Endothelial cell of umbilical vein (primary cell): ENCODE data around the gene ACOT2. TPM values are rescaled to one million over a fixed set of nuclear protein-coding genes. Genes with fewer than 3 reads are reported as not detected.
"Not testable (repeated sequence)": the region's sequence is repeated elsewhere in the genome, so short reads cannot be mapped to it uniquely, and the experiment has no call there.

Experiments used
- BruUV-seq: library from RNA; stranded (reverse); fragments of 400-500 nt; replicated peaks from 2 replicates; lab custom pipeline; 2021; lab: Mats Ljungman, UMichigan
- CTCF ChIA-PET: fragments of 300-600, 350-600 bp; sonication (Branson Sonifier 250); formaldehyde crosslinking; loops from one replicate; lab custom pipeline; 2021; ENCODE audit warnings: antibody characterized with exemption, inconsistent platforms; lab: Charles Lee
- POLR2A ChIA-PET: fragments of 300-600, 350-600 bp; sonication (Branson Sonifier 250); formaldehyde crosslinking; loops from one replicate; lab custom pipeline; 2021; ENCODE audit warnings: antibody characterized with exemption, inconsistent platforms; lab: Charles Lee
- DNase-seq: peaks from one replicate; pipeline ENCODE4 v3.0.0-alpha.2; 2011; ENCODE audit warnings: low read depth, low spot score
- FAIRE-seq: peaks from 2 replicates; lab custom pipeline; 2011; peaks lifted over from hg19 to GRCh38; lab: Jason Lieb, UNC
- H2AFZ ChIP-seq: 2 replicates; pipeline ENCODE4 v1.6.0; 2012; ENCODE audit warnings: low read depth, low read length, control low read depth, inconsistent platforms
- H3K27ac ChIP-seq: 2 replicates; pipeline ENCODE4 v1.5.1; 2011; ENCODE audit warnings: low read depth, mild to moderate bottlenecking, control low read depth, low read length, moderate library complexity; ENCODE audit not compliant: insufficient read depth
- H3K27me3 ChIP-seq, 2 experiments: 2 replicates each; pipeline versions ENCODE4 v1.6.0 to v1.6.1; 2011; ENCODE audit warnings: low read length in 2 of 2, mixed read lengths in 1 of 2; ENCODE audit not compliant: control insufficient read depth in 2 of 2, insufficient read depth in 2 of 2
- H3K36me3 ChIP-seq, 2 experiments: 2 replicates in 1 of 2; 3 replicates in 1 of 2; pipeline ENCODE4 v1.5.1; 2011; ENCODE audit warnings: low read length in 2 of 2, mild to moderate bottlenecking in 1 of 2, moderate library complexity in 1 of 2; ENCODE audit not compliant: control insufficient read depth in 2 of 2, insufficient read depth in 2 of 2; ENCODE audit errors: extremely low read depth in 1 of 2
- H3K4me1 ChIP-seq: 3 replicates; pipeline ENCODE4 v1.5.1; 2011; ENCODE audit warnings: mild to moderate bottlenecking, low read length; ENCODE audit not compliant: control insufficient read depth, insufficient read depth; ENCODE audit errors: extremely low read depth
- H3K4me2 ChIP-seq: 2 replicates; pipeline ENCODE4 v1.6.1; 2011; ENCODE audit warnings: low read length, control low read depth, mixed read lengths; ENCODE audit not compliant: insufficient read depth
- H3K4me3 ChIP-seq, 3 experiments: fragments of 200-600 bp in 1 of 3; sonication (generic), shearing (Covaris generic) in 1 of 3; replicated peaks in 1 of 3; 2 replicates each; pipeline ENCODE4 v1.5.1; 2011 to 2016; ENCODE audit warnings: control low read depth in 3 of 3, low read length in 3 of 3, mild to moderate bottlenecking in 2 of 3, inconsistent platforms in 1 of 3, low read depth in 1 of 3, moderate library complexity in 1 of 3; ENCODE audit not compliant: insufficient read depth in 1 of 3
- H3K79me2 ChIP-seq: 2 replicates; pipeline ENCODE4 v1.6.0; 2012; ENCODE audit warnings: low read length, inconsistent platforms; ENCODE audit not compliant: control insufficient read depth, insufficient read depth
- H3K9ac ChIP-seq: replicated peaks from 2 replicates; pipeline ENCODE3; 2011; ENCODE audit warnings: low read length, control low read depth; ENCODE audit not compliant: insufficient read depth; ENCODE audit errors: extremely low read depth
- H3K9me1 ChIP-seq: replicated peaks from 3 replicates; pipeline ENCODE4 v1.6.0; 2011; ENCODE audit warnings: mild to moderate bottlenecking, low read length; ENCODE audit not compliant: control insufficient read depth, insufficient read depth; ENCODE audit errors: extremely low read depth
- H3K9me3 ChIP-seq: replicated peaks from 2 replicates; pipeline ENCODE4 v1.5.1; 2012; ENCODE audit warnings: low read length, inconsistent platforms; ENCODE audit not compliant: control insufficient read depth, insufficient read depth
- H4K20me1 ChIP-seq: replicated peaks from 2 replicates; pipeline ENCODE3; 2011; ENCODE audit warnings: mild to moderate bottlenecking, low read length; ENCODE audit not compliant: control insufficient read depth, insufficient read depth; ENCODE audit errors: extremely low read depth
- dilution Hi-C: fragments of 300-500 bp; cut with MboI; formaldehyde crosslinking; loops from one replicate; pipeline ENCODE4 v1.15.0; 2019; ENCODE audit warnings: low sequenced_read_pairs; ENCODE audit not compliant: extremely low pct_ligation_motif_present
- intact Hi-C: fragments of 100-400 bp; cut with micrococcal nuclease; formaldehyde crosslinking; loops from one replicate; pipeline ENCODE4 v1.10.0; 2022
- polyA plus RNA-seq, 4 experiments: library from polyadenylated mRNA; depleted of rRNA in 3 of 4; stranded (reverse) in 3 of 4; unstranded in 1 of 4; fragments of >200 nt; gene quantifications; 2 replicates each; pipeline versions ENCODE4 v1.2.1 to v1.2.3, GENCODE V29; 2011 to 2012; ENCODE audit warnings: missing spikeins in 1 of 4
- total RNA-seq: library from RNA; stranded (reverse); gene quantifications from 2 replicates; pipeline ENCODE4 v1.2.3, GENCODE V29; 2021

The ACOT2 gene
- total and polyA plus RNA-seq, 2 donors (not counting 3 experiments of a cell fraction or from before 2014, with no cell fraction given), result 28.8 to 34.6 TPM

DNA sequence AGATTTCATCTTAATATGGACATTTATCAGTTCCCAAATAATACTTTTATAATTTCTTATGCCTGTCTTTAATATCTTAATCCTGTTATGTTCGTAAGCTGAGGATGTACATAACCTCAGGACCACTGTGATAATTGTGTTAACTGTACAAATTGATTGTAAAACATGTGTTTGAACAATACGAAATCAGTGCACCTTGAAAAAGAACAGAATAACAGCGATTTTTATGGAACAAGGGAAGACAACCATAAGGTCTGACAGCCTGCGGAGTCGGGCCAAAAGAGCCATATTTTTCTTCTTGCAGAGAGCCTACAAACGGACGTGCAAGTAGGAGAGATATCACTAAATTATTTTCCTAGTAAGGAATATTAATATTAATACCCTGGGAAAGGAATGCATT lies 6.8 kb upstream of the ACOT2 start:
- intact Hi-C loops, H2AFZ ChIP-seq, H3K4me1 ChIP-seq, H3K9ac ChIP-seq, FAIRE-seq, H3K9me1 ChIP-seq, CTCF ChIA-PET, H3K36me3 ChIP-seq, H3K79me2 ChIP-seq, BruUV-seq, dilution Hi-C loops, H3K4me2 ChIP-seq, H3K4me3 ChIP-seq, DNase-seq, H4K20me1 ChIP-seq, H3K27me3 ChIP-seq, H3K27ac ChIP-seq, POLR2A ChIA-PET, H3K9me3 ChIP-seq: not testable (repeated sequence)

DNA sequence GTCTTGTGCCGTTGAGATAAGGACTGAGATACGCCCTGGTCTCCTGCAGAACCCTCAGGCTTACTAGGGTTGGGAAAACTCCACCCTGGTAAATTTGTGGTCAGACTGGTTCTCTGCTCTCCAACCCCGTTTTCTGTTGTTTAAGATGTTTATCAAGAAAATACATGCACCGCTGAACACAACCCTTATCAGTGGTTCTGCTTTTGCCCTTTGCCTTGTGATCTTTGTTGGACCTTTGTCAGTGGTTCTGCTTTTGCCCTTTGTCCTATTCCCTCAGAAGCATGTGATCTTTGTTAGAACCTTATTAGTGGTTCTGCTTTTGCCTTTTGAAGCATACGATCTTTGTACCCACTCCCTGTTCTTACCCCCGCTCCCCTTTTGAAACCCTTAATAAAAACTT lies 6.3 kb upstream of the ACOT2 start:
- H3K4me3 ChIP-seq, H3K4me2 ChIP-seq, FAIRE-seq, H3K9ac ChIP-seq, H4K20me1 ChIP-seq, CTCF ChIA-PET, H2AFZ ChIP-seq, intact Hi-C loops, H3K4me1 ChIP-seq, BruUV-seq, H3K36me3 ChIP-seq, H3K79me2 ChIP-seq, H3K9me3 ChIP-seq, H3K27me3 ChIP-seq, POLR2A ChIA-PET, H3K9me1 ChIP-seq, H3K27ac ChIP-seq, DNase-seq, dilution Hi-C loops: not testable (repeated sequence)

DNA sequence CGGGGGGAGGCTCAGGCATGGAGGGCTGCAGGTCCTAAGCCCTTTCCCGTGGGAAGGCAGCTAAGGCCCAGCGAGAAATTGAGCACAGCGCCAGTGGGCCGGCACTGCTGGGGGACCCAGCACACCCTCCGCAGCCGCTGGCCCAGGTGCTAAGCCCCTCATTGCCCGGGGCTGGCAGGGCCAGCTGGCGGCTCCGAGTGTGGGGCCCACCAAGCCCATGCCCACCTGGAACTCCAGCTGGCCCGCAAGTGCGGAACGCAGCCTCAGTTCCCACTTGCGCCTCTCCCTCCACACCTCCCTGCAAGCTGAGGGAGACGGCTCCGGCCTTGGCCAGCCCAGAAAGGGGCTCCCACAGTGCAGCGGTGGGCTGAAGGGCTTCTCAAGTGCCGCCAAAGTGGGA lies 2.6 kb upstream of the ACOT2 start:
- dilution Hi-C loops, BruUV-seq: not testable (repeated sequence)

DNA sequence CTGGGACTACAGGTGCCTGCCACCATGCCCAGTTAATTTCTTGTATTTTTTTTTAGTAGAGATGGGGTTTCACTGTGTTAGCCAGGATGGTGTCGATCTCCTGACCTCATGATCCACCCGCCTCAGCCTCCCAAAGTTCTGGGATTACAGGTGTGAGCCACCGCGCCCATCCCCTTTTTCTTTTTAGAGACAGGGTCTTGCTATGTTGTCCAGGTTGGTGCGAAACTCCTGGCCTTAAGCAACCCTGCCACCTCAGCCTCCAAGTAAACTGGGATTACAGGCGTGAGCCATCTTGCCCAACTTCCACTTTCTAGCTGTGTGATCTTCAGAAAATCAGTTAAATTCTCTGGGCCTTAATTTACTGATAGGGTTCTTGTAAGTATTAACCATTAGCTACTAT lies 2.1 kb upstream of the ACOT2 start:
- FAIRE-seq, H3K79me2 ChIP-seq, H3K4me2 ChIP-seq, H3K4me3 ChIP-seq, DNase-seq, intact Hi-C loops, H3K9me1 ChIP-seq, H3K36me3 ChIP-seq, dilution Hi-C loops, H4K20me1 ChIP-seq, BruUV-seq, H3K9ac ChIP-seq, H3K27me3 ChIP-seq, H2AFZ ChIP-seq, POLR2A ChIA-PET, H3K27ac ChIP-seq, H3K9me3 ChIP-seq: not testable (repeated sequence)
- peaks cover 19% of the 10 kb centered on the region for H3K4me1 ChIP-seq
- CTCF ChIA-PET, result interaction anchor here (0.7 to 1.3 kb wide), 2 partner anchors 46 to 58 kb away, joined by 3 to 6 read pairs; partner anchors contain the start of gene ACOT6

More for the DNA sequence above, 2.6 kb upstream of the ACOT2 start:
- CTCF ChIA-PET, result interaction anchor here (1.3 kb wide), 1 partner anchor 58 kb away, joined by 6 read pairs; no protein-coding TSS in a partner anchor
- H3K36me3 ChIP-seq, H3K9me3 ChIP-seq, H3K9me1 ChIP-seq, H3K4me3 ChIP-seq, POLR2A ChIA-PET, H3K27me3 ChIP-seq, intact Hi-C loops, H3K27ac ChIP-seq, H3K79me2 ChIP-seq, H4K20me1 ChIP-seq, FAIRE-seq, H2AFZ ChIP-seq, H3K9ac ChIP-seq, H3K4me2 ChIP-seq, DNase-seq: not testable (repeated sequence)
- peaks cover 19% of the 10 kb centered on the region for H3K4me1 ChIP-seq
